ENCODE measurements around the gene ACVRL1.

Gene ACVRL1

GRCh38 chr12:51887476-51888315, 19.6 kb upstream of the ACVRL1 start, which contains the start of gene ANKRD33:
ANKRD33 (plus strand) TSS chr12:51888103; CDS start chr12:51888187, 84 bp downstream.
- no peak for ATAC-seq
- Mint-ChIP-seq H3K9me3 (peaks cover 8% of the 10 kb centered on the region), H3K4me3 (no peak within 1 kb of the TSS), H3K36me3 (ENCODE audit: low read depth) (no peaks in the 10 kb centered on the region), H3K27me3 (peaks cover under 1% of the 10 kb centered on the region), H3K27ac (no peak within 1 kb of the TSS), H3K4me1 (peaks cover 17% of the 10 kb centered on the region)
- no peak for DNase-seq

GRCh38 chr12:51888316-51889215, 18.7 kb upstream of the ACVRL1 start:
- H3K9me3 Mint-ChIP-seq: peaks cover 8% of the 10 kb centered on the region
- H3K4me3 Mint-ChIP-seq: no peak overlapping the region
- H3K27me3 Mint-ChIP-seq: peaks cover 3% of the 10 kb centered on the region
- ATAC-seq (no peak), DNase-seq (no peak)
- H3K4me1 Mint-ChIP-seq: peaks cover 17% of the 10 kb centered on the region
- H3K36me3 Mint-ChIP-seq (ENCODE audit: low read depth): no peaks in the 10 kb centered on the region
- H3K27ac Mint-ChIP-seq: no peak overlapping the region

GRCh38 chr12:51889216-51890132, 17.8 kb upstream of the ACVRL1 start:
- ATAC-seq: no peak
- H3K9me3 Mint-ChIP-seq: peaks cover 8% of the 10 kb centered on the region
- DNase-seq: no peak
- no peak overlapping the region for H3K4me3 Mint-ChIP-seq
- H3K4me1 Mint-ChIP-seq: peaks cover 17% of the 10 kb centered on the region
- peaks cover 3% of the 10 kb centered on the region for H3K27me3 Mint-ChIP-seq
- no peak overlapping the region for H3K27ac Mint-ChIP-seq
- no peaks in the 10 kb centered on the region for H3K36me3 Mint-ChIP-seq (ENCODE audit: low read depth)

- Mint-ChIP-seq H3K9me3 (peaks cover 2% of the 10 kb centered on the region), H3K4me1 (peaks cover 13% of the 10 kb centered on the region), H3K27ac (no peak overlapping the region), H3K27me3 (peaks cover 3% of the 10 kb centered on the region), H3K36me3 (ENCODE audit: low read depth) (no peaks in the 10 kb centered on the region), H3K4me3 (no peak overlapping the region)
- DNase-seq: no peak
- ATAC-seq: no peak
Observed at GRCh38 chr12:51890133-51890464, 17.2 kb upstream of the ACVRL1 start.

- ATAC-seq (no peak), DNase-seq (no peak)
- H3K36me3 Mint-ChIP-seq (ENCODE audit: low read depth): no peaks in the 10 kb centered on the region
- H3K27me3 Mint-ChIP-seq: peaks cover 3% of the 10 kb centered on the region
- no peaks in the 10 kb centered on the region for H3K9me3 Mint-ChIP-seq
- H3K4me3 Mint-ChIP-seq: no peak overlapping the region
- no peak overlapping the region for H3K27ac Mint-ChIP-seq
- H3K4me1 Mint-ChIP-seq: peaks cover 9% of the 10 kb centered on the region
Observed at GRCh38 chr12:51890511-51891171, 16.7 kb upstream of the ACVRL1 start.

- no peak for ATAC-seq
- Mint-ChIP-seq H3K9me3 (no peaks in the 10 kb centered on the region), H3K4me3 (no peak overlapping the region), H3K27me3 (peaks cover 6% of the 10 kb centered on the region), H3K36me3 (ENCODE audit: low read depth) (no peaks in the 10 kb centered on the region), H3K27ac (no peak overlapping the region), H3K4me1 (peaks cover 2% of the 10 kb centered on the region)
- DNase-seq: no peak
Observed at GRCh38 chr12:51891843-51892242, 15.5 kb upstream of the ACVRL1 start.

GRCh38 chr12:51893786-51894185, 13.5 kb upstream of the ACVRL1 start:
- ATAC-seq: no peak
- no peaks in the 10 kb centered on the region for H3K9me3 Mint-ChIP-seq
- peaks cover 6% of the 10 kb centered on the region for H3K27me3 Mint-ChIP-seq
- no peak overlapping the region for H3K27ac Mint-ChIP-seq
- DNase-seq: no peak
- no peaks in the 10 kb centered on the region for H3K4me1 Mint-ChIP-seq
- no peak overlapping the region for H3K4me3 Mint-ChIP-seq
- H3K36me3 Mint-ChIP-seq (ENCODE audit: low read depth): no peaks in the 10 kb centered on the region

- Mint-ChIP-seq H3K27me3 (peaks cover 6% of the 10 kb centered on the region), H3K9me3 (no peaks in the 10 kb centered on the region)
- ATAC-seq: peak; percentile 33
Observed at GRCh38 chr12:51895378-51896135, 11.7 kb upstream of the ACVRL1 start.

GRCh38 chr12:51896236-51896635, 11.1 kb upstream of the ACVRL1 start:
- H3K27me3 Mint-ChIP-seq: peaks cover 6% of the 10 kb centered on the region
- no peaks in the 10 kb centered on the region for H3K4me1 Mint-ChIP-seq
- no peak overlapping the region for H3K4me3 Mint-ChIP-seq
- H3K9me3 Mint-ChIP-seq: no peaks in the 10 kb centered on the region
- DNase-seq (no peak), ATAC-seq (no peak)
- no peak overlapping the region for H3K27ac Mint-ChIP-seq
- no peaks in the 10 kb centered on the region for H3K36me3 Mint-ChIP-seq (ENCODE audit: low read depth)

More at GRCh38 chr12:51895378-51896135, 11.7 kb upstream of the ACVRL1 start:
- no peak for DNase-seq
- Mint-ChIP-seq H3K27ac (no peak overlapping the region), H3K4me3 (no peak overlapping the region), H3K36me3 (ENCODE audit: low read depth) (no peaks in the 10 kb centered on the region), H3K4me1 (no peaks in the 10 kb centered on the region)

- no peaks in the 10 kb centered on the region for H3K4me1 Mint-ChIP-seq
- H3K27me3 Mint-ChIP-seq: peaks cover 6% of the 10 kb centered on the region
- H3K9me3 Mint-ChIP-seq: no peaks in the 10 kb centered on the region
- H3K4me3 Mint-ChIP-seq: no peak overlapping the region
- no peak for DNase-seq
- no peak for ATAC-seq
- H3K27ac Mint-ChIP-seq: no peak overlapping the region
- H3K36me3 Mint-ChIP-seq (ENCODE audit: low read depth): no peaks in the 10 kb centered on the region
Observed at GRCh38 chr12:51897181-51897580, 10.1 kb upstream of the ACVRL1 start.

- no peak overlapping the region for H3K27ac Mint-ChIP-seq
- H3K27me3 Mint-ChIP-seq: peaks cover 3% of the 10 kb centered on the region
- DNase-seq (no peak), ATAC-seq (no peak)
- no peak overlapping the region for H3K4me3 Mint-ChIP-seq
- H3K9me3 Mint-ChIP-seq: no peaks in the 10 kb centered on the region
- H3K4me1 Mint-ChIP-seq: no peaks in the 10 kb centered on the region
- H3K36me3 Mint-ChIP-seq (ENCODE audit: low read depth): no peaks in the 10 kb centered on the region
Observed at GRCh38 chr12:51898506-51898905, 8.8 kb upstream of the ACVRL1 start.

GRCh38 chr12:51898937-51899336, 8.4 kb upstream of the ACVRL1 start:
- ATAC-seq (no peak), DNase-seq (no peak)
- H3K27ac Mint-ChIP-seq: no peak overlapping the region

GRCh38 chr12:51900323-51900889, 6.9 kb upstream of the ACVRL1 start:
- no peaks in the 10 kb centered on the region for H3K9me3 Mint-ChIP-seq
- ATAC-seq: no peak
- H3K4me1 Mint-ChIP-seq: peaks cover 1% of the 10 kb centered on the region
- no peak for DNase-seq
- H3K27ac Mint-ChIP-seq: no peak overlapping the region
- H3K36me3 Mint-ChIP-seq (ENCODE audit: low read depth): no peaks in the 10 kb centered on the region
- no peak overlapping the region for H3K4me3 Mint-ChIP-seq
- H3K27me3 Mint-ChIP-seq: peaks cover 3% of the 10 kb centered on the region

More at GRCh38 chr12:51898937-51899336, 8.4 kb upstream of the ACVRL1 start:
- H3K36me3 Mint-ChIP-seq (ENCODE audit: low read depth): no peaks in the 10 kb centered on the region
- peaks cover under 1% of the 10 kb centered on the region for H3K4me1 Mint-ChIP-seq
- no peak overlapping the region for H3K4me3 Mint-ChIP-seq
- peaks cover 3% of the 10 kb centered on the region for H3K27me3 Mint-ChIP-seq
- H3K9me3 Mint-ChIP-seq: no peaks in the 10 kb centered on the region

Measured in activated naive CD8-positive, alpha-beta T cell treated with anti-CD3 and anti-CD28 coated beads, Interleukin-2, amount 50 U/mL, for 24 hours (primary cell).